Non-pigmented ciliary epithelial cell (primary cell): ENCODE data around the gene CFAP221.

Source experiments
- DNase-seq: peaks from one replicate; pipeline ENCODE4 v3.0.0-alpha.2; 2010; ENCODE audit warnings: low read depth

CFAP221 gene

GRCh38 chr2:119544075-119544938, at the start of gene CFAP221:
Gene CFAP221, plus strand, starts transcription at chr2:119544449. Its CDS starts 1,683 bp downstream, at chr2:119546132.
- peak; percentile 9 for DNase-seq

- DNase-seq, result no peak
Observed at GRCh38 chr2:119495948-119496347, 48.3 kb upstream of the CFAP221 start.

- DNase-seq, result no peak
Observed at GRCh38 chr2:119496682-119497081, 47.6 kb upstream of the CFAP221 start.

- no peak for DNase-seq
Observed at GRCh38 chr2:119508756-119509155, 35.5 kb upstream of the CFAP221 start.

- no peak for DNase-seq
Observed at GRCh38 chr2:119511989-119512388, 32.3 kb upstream of the CFAP221 start.

GRCh38 chr2:119512946-119513345, 31.3 kb upstream of the CFAP221 start:
- no peak for DNase-seq

GRCh38 chr2:119513832-119514231, 30.4 kb upstream of the CFAP221 start:
- no peak for DNase-seq

- no peak for DNase-seq
Observed at GRCh38 chr2:119516121-119516520, 28.1 kb upstream of the CFAP221 start.

GRCh38 chr2:119517433-119517832, 26.8 kb upstream of the CFAP221 start:
- peak; percentile 6 for DNase-seq

- no peak for DNase-seq
Observed at GRCh38 chr2:119518401-119519056, 25.7 kb upstream of the CFAP221 start.

- DNase-seq, result no peak
Observed at GRCh38 chr2:119519057-119519408, 25.2 kb upstream of the CFAP221 start.

GRCh38 chr2:119520696-119521432, 23.4 kb upstream of the CFAP221 start:
- DNase-seq, result no peak

- DNase-seq, result no peak
Observed at GRCh38 chr2:119521433-119522050, 22.7 kb upstream of the CFAP221 start.

GRCh38 chr2:119522671-119523070, 21.6 kb upstream of the CFAP221 start:
- DNase-seq, result no peak

GRCh38 chr2:119523383-119523951, 20.8 kb upstream of the CFAP221 start:
- no peak for DNase-seq

- DNase-seq, result no peak
Observed at GRCh38 chr2:119523952-119524694, 20.1 kb upstream of the CFAP221 start, which contains the start of gene SCTR. Gene SCTR, minus strand, starts transcription at chr2:119524483. Its CDS starts 257 bp downstream, at chr2:119524226.

- DNase-seq, result no peak
Observed at GRCh38 chr2:119525614-119526013, 18.6 kb upstream of the CFAP221 start.

GRCh38 chr2:119527999-119528398, 16.2 kb upstream of the CFAP221 start:
- DNase-seq, result no peak

GRCh38 chr2:119531292-119531691, 13.0 kb upstream of the CFAP221 start:
- DNase-seq, result no peak

- DNase-seq, result no peak
Observed at GRCh38 chr2:119533560-119533959, 10.7 kb upstream of the CFAP221 start.

GRCh38 chr2:119536211-119536610, 8.0 kb upstream of the CFAP221 start:
- no peak for DNase-seq
